K562 (cell line): ENCODE results near the gene BSN. TPM values are rescaled to one million over a fixed set of nuclear protein-coding genes. Genes with fewer than 3 reads are reported as not detected.

Experiments used
- ATF7 ChIP-seq: fragments of 450-650 bp; IDR thresholded peaks from 2 replicates; pipeline ENCODE4 v1.7.1; 2014; ENCODE audit warnings: mild to moderate bottlenecking, moderate library complexity
- CBX1 ChIP-seq: sonication (generic); IDR thresholded peaks from 2 replicates; pipeline ENCODE4 v1.6.1; 2016; ENCODE audit warnings: antibody characterized with exemption, low read depth, mild to moderate bottlenecking
- CREB3L1 ChIP-seq: fragments of 450-650 bp; IDR thresholded peaks from 2 replicates; pipeline ENCODE4 v1.6.1; 2014; ENCODE audit warnings: low read depth, mild to moderate bottlenecking, moderate library complexity, borderline replicate concordance
- DDX20 ChIP-seq: fragments of 450-650 bp; IDR thresholded peaks from 2 replicates; pipeline ENCODE4 v1.6.1; 2016; ENCODE audit warnings: missing genetic modification characterization, low read depth, mild to moderate bottlenecking, missing compliant biosample characterization, moderate library complexity
- ELK1 ChIP-seq: sonication (generic); formaldehyde crosslinking; IDR thresholded peaks from 2 replicates; pipeline ENCODE4 v1.8.1; 2022; ENCODE audit warnings: missing genetic modification reagents
- FOS ChIP-seq: IDR thresholded peaks from 3 replicates; pipeline ENCODE4 v1.6.1; 2011; ENCODE audit not compliant: insufficient read length; ENCODE audit errors: extremely low read depth
- FOXK2 ChIP-seq, 2 experiments: fragments of 450-650 bp; IDR thresholded peaks in 1 of 2; conservative IDR thresholded peaks in 1 of 2; 2 replicates each; pipeline ENCODE4 v1.6.1; 2016; ENCODE audit warnings: low read depth in 2 of 2, mild to moderate bottlenecking in 1 of 2
- GABPA ChIP-seq: fragments of 200-800 bp; sonication (Bioruptor generic); conservative IDR thresholded peaks from 2 replicates; pipeline ENCODE4 v1.6.1; 2016; ENCODE audit warnings: low read depth, missing genetic modification characterization, missing compliant biosample characterization
- HMGN3 ChIP-seq: IDR thresholded peaks from 2 replicates; pipeline ENCODE4 v1.6.1; 2011; ENCODE audit warnings: borderline replicate concordance, low read depth, mild to moderate bottlenecking, mixed read lengths, low read length; ENCODE audit not compliant: insufficient read length; ENCODE audit errors: extremely low read depth
- KDM2B ChIP-seq: fragments of 250-450 bp; sonication (Bioruptor Pico); IDR thresholded peaks from 2 replicates; pipeline ENCODE4 v1.8.0; 2021; ENCODE audit warnings: mild to moderate bottlenecking, moderate library complexity
- PTTG1 ChIP-seq: fragments of 450-650 bp; IDR thresholded peaks from 2 replicates; pipeline ENCODE4 v1.6.1; 2016; ENCODE audit warnings: low read depth, mild to moderate bottlenecking, missing genetic modification characterization, missing compliant biosample characterization
- RB1 ChIP-seq: fragments of 450-650 bp; IDR thresholded peaks from 2 replicates; pipeline ENCODE4 v1.6.1; 2017; ENCODE audit warnings: low read depth, mild to moderate bottlenecking
- RBM39 ChIP-seq: fragments of 200-400 bp; formaldehyde crosslinking; optimal IDR thresholded peaks from 2 replicates; pipeline ENCODE3; 2018; ENCODE audit warnings: low read depth, low read length
- SAFB2 ChIP-seq: fragments of 200-400 bp; formaldehyde crosslinking; IDR thresholded peaks from 2 replicates; pipeline ENCODE4 v1.6.1; 2018; ENCODE audit warnings: borderline replicate concordance, low read length, low read depth, moderate library complexity; ENCODE audit not compliant: severe bottlenecking
- SMAD1 ChIP-seq: fragments of 150-350 bp; IDR thresholded peaks from 2 replicates; pipeline ENCODE4 v1.6.1; 2014; ENCODE audit warnings: low read length, low read depth; ENCODE audit not compliant: partially characterized antibody
- SNAPC5 ChIP-seq: fragments of 250-450 bp; sonication (Bioruptor Pico); IDR thresholded peaks from 2 replicates; pipeline ENCODE4 v1.8.0; 2021; ENCODE audit warnings: moderate library complexity, mild to moderate bottlenecking, inconsistent platforms
- SNRNP70 ChIP-seq: fragments of 200-400 bp; formaldehyde crosslinking; optimal IDR thresholded peaks from 2 replicates; pipeline ENCODE3; 2017; ENCODE audit warnings: low read depth, low read length
- STAG1 ChIP-seq: sonication (generic); formaldehyde crosslinking; IDR thresholded peaks from 2 replicates; pipeline ENCODE4 v1.5.0; 2020; ENCODE audit warnings: missing genetic modification reagents, borderline replicate concordance
- TAF7 ChIP-seq: fragments of 450-650 bp; IDR thresholded peaks from 2 replicates; pipeline ENCODE4 v1.6.1; 2016; ENCODE audit warnings: missing genetic modification characterization, missing compliant biosample characterization
- TEAD1 ChIP-seq, 2 experiments: fragments of 450-650 bp in 1 of 2; sonication (generic) in 1 of 2; formaldehyde crosslinking; IDR thresholded peaks; 2 replicates each; pipeline versions ENCODE4 v1.4.0 to v1.8.0; 2020 to 2022; ENCODE audit warnings: mild to moderate bottlenecking in 2 of 2, missing genetic modification reagents in 1 of 2
- ZBTB7A ChIP-seq: IDR thresholded peaks from 2 replicates; pipeline ENCODE4 v1.6.1; 2011; ENCODE audit warnings: low read depth, mild to moderate bottlenecking, low read length, moderate library complexity, borderline replicate concordance; ENCODE audit not compliant: control insufficient read depth
- ZNF740 ChIP-seq, 3 experiments: fragments of 200-800 bp in 1 of 3; sonication (Bioruptor generic) in 1 of 3; sonication (generic) in 1 of 3; formaldehyde crosslinking in 1 of 3; IDR thresholded peaks; 2 replicates each; pipeline versions ENCODE4 v1.6.1 to v1.8.0; 2016 to 2022; ENCODE audit warnings: mild to moderate bottlenecking in 2 of 3, missing compliant biosample characterization in 2 of 3, missing genetic modification characterization in 2 of 3, missing genetic modification reagents in 1 of 3
- polyA plus RNA-seq, 8 experiments: library from polyadenylated mRNA; depleted of rRNA in 4 of 8; stranded (reverse) in 5 of 8; unstranded in 3 of 8; fragments of >200 nt; fragmentation: Nextera tagmentation in 2 of 8; fragmentation: Illumina TruSeq in 1 of 8; extraction: Ambion mirVana in 2 of 8; extraction: Trizol in 1 of 8; gene quantifications; 2 replicates each; pipeline versions ENCODE4 v1.2.1 to v1.2.3, GENCODE V29; 2011 to 2014; ENCODE audit warnings: inconsistent platforms in 1 of 8, missing spikeins in 1 of 8
- total RNA-seq, 7 experiments: library from RNA; depleted of rRNA in 6 of 7; stranded (reverse); fragments of >200 nt in 6 of 7; fragmentation: Illumina TruSeq in 2 of 7; extraction: Trizol in 2 of 7; gene quantifications; 2 replicates each; pipeline versions ENCODE4 v1.2.1 to v1.2.3, GENCODE V29; 2011 to 2021; ENCODE audit warnings: low replicate concordance in 1 of 7

BSN gene
- total and polyA plus RNA-seq, 9 of the 15 experiments (the other 6 are each of a cell fraction or from before 2014, with no cell fraction given), result 0.03 to 1.5 (median 0.29) TPM

- TF ChIP-seq FOXK2 (conservative IDR thresholded peaks at IDR 0.05 in 1 of 2, IDR thresholded peaks at IDR 0.05 in 1 of 2; ENCODE audit: low read depth in 2 of 2) (0 out of 4 replicates have a peak, but pooled peaks of 1 of the 2 experiments have one; percentile 10), TEAD1 (CRISPR knock-in tag; IDR thresholded peaks at IDR 0.05) (peak in 1 of 2 experiments; percentile 36; a peak in 1 of 4 replicates), CBX1 (peak; percentile 60; the same call in 1 of the 2 replicates), SMAD1 (peak; percentile 25), ELK1 (no peak), RBM39 (no peak), SNAPC5 (CRISPR knock-in tag) (no peak), DDX20 (tag) (no peak), PTTG1 (tag) (no peak), STAG1 (CRISPR knock-in tag) (no peak), ZNF740 (CRISPR knock-in tag; IDR thresholded peaks at IDR 0.05) (peak; percentile 93), ZNF740 (tag; IDR thresholded peaks at IDR 0.05) (peak in 1 of 2 experiments; percentile 79; a peak in 2 of 4 replicates), KDM2B (CRISPR knock-in tag) (no peak), TAF7 (tag) (no peak), ZBTB7A (peak; percentile 82; the same call in 1 of the 2 replicates), CREB3L1 (no peak), SAFB2 (no peak), SNRNP70 (no peak), GABPA (tag) (peak; percentile 92), FOS (no peak), HMGN3 (peak; percentile 25), ATF7 (peak; percentile 38), RB1 (peak; percentile 46; the same call in 1 of the 2 replicates)
Measured at GRCh38 chr3:49673715-49674496, 119.6 kb downstream of the BSN start, which contains the start of gene APEH (continued).
